OCI-LY7 (cell line): ENCODE data around the gene KIAA1755.

Source experiments
- EZH2phosphoT487 ChIP-seq: fragments of 200-600 bp; sonication (generic); IDR thresholded peaks from 2 replicates; pipeline ENCODE4 v1.6.1; 2018; ENCODE audit warnings: low read depth, borderline replicate concordance, mild to moderate bottlenecking, mixed run types, antibody characterized with exemption, low read length, moderate library complexity, mixed read lengths
- TF ChIP-seq, protein P1 (sequence below): fragments of 200-600 bp; sonication (generic); conservative IDR thresholded peaks from 2 replicates; pipeline ENCODE4 v1.5.1; 2014; ENCODE audit warnings: mild to moderate bottlenecking, antibody characterized with exemption, low read length, moderate library complexity, mixed read lengths

DNA sequence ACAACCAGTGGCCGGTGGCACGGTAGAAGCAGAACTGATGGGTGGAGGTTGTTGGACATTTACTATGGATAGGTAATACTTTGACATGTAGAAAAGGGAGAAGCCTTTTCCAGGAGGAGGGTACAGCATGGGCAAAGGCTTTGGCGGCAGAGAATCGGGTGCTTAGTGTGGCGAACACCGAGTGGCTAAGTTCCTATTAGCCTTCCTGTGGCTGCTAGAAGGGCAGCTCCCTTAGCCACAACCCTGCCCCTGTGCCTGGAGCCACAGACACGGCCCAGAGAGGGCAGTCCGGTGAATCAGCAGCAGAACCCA is 57.6 kb downstream of the KIAA1755 start:
- TF ChIP-seq, protein P1, sequence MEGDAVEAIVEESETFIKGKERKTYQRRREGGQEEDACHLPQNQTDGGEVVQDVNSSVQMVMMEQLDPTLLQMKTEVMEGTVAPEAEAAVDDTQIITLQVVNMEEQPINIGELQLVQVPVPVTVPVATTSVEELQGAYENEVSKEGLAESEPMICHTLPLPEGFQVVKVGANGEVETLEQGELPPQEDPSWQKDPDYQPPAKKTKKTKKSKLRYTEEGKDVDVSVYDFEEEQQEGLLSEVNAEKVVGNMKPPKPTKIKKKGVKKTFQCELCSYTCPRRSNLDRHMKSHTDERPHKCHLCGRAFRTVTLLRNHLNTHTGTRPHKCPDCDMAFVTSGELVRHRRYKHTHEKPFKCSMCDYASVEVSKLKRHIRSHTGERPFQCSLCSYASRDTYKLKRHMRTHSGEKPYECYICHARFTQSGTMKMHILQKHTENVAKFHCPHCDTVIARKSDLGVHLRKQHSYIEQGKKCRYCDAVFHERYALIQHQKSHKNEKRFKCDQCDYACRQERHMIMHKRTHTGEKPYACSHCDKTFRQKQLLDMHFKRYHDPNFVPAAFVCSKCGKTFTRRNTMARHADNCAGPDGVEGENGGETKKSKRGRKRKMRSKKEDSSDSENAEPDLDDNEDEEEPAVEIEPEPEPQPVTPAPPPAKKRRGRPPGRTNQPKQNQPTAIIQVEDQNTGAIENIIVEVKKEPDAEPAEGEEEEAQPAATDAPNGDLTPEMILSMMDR, result no peak
- no peak for TF ChIP-seq EZH2phosphoT487
